Measurements from ENCODE around the gene SPRING1.

DNA sequence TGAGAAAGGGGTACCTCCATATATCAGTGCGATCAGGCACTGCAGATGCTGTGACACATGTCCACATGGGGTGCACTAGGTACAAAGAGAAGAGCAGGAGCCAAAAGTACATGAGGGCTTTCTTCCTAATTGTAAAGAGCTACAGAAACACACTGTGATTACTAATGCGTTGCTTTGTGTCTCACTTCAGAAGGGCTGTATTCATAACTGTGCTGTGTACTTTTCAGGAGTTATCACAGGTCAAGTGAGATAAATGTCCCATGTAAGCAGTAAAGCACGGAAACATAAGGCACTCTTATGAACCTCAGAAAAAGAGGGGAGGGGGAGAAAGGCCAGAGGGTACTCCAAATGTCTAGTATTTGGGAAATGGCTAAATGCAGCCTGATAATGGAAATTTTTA, 10.6 kb downstream of the SPRING1 start:
- TF ChIP-seq POLR2AphosphoS5 (IDR thresholded peaks at IDR 0.05) (no peak), POLR2A (IDR thresholded peaks at IDR 0.05) (no peak), EP300 (IDR thresholded peaks at IDR 0.05) (no peak)
- TF ChIP-seq, protein P1, sequence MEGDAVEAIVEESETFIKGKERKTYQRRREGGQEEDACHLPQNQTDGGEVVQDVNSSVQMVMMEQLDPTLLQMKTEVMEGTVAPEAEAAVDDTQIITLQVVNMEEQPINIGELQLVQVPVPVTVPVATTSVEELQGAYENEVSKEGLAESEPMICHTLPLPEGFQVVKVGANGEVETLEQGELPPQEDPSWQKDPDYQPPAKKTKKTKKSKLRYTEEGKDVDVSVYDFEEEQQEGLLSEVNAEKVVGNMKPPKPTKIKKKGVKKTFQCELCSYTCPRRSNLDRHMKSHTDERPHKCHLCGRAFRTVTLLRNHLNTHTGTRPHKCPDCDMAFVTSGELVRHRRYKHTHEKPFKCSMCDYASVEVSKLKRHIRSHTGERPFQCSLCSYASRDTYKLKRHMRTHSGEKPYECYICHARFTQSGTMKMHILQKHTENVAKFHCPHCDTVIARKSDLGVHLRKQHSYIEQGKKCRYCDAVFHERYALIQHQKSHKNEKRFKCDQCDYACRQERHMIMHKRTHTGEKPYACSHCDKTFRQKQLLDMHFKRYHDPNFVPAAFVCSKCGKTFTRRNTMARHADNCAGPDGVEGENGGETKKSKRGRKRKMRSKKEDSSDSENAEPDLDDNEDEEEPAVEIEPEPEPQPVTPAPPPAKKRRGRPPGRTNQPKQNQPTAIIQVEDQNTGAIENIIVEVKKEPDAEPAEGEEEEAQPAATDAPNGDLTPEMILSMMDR (IDR thresholded peaks at IDR 0.05): no peak

Data from sigmoid colon (tissue), 4 donors.